Neuron (in vitro differentiated cells): ENCODE measurements around the gene MXD1.

Experiments used
- H2AFZ ChIP-seq: one replicate; pipeline ENCODE4 v1.6.1; 2013; ENCODE audit warnings: low read depth, mild to moderate bottlenecking, inconsistent platforms, low read length, moderate library complexity
- H3K27me3 ChIP-seq: one replicate; pipeline ENCODE4 v1.6.1; 2013; ENCODE audit warnings: low read length; ENCODE audit not compliant: insufficient read depth
- H3K36me3 ChIP-seq: one replicate; pipeline ENCODE4 v1.6.1; 2013; ENCODE audit warnings: low read length; ENCODE audit not compliant: insufficient read depth
- H3K4me1 ChIP-seq: one replicate; pipeline ENCODE4 v1.6.1; 2013; ENCODE audit warnings: low read length; ENCODE audit not compliant: insufficient read depth
- H3K4me3 ChIP-seq: 2 replicates; pipeline ENCODE4 v1.5.1; 2013; ENCODE audit warnings: mild to moderate bottlenecking, low read length, moderate library complexity
- H3K9me3 ChIP-seq: one replicate; pipeline ENCODE4 v1.6.1; 2013; ENCODE audit warnings: low read length

The MXD1 gene

GRCh38 chr2:69983392-69983966 lies 68.6 kb downstream of the MXD1 start:
- H3K4me1 ChIP-seq: no peaks in the 10 kb centered on the region
- H3K4me3 ChIP-seq: no peak overlapping the region
- no peak overlapping the region for H2AFZ ChIP-seq
- H3K27me3 ChIP-seq: no peaks in the 10 kb centered on the region
- H3K36me3 ChIP-seq: no peaks in the 10 kb centered on the region
- H3K9me3 ChIP-seq: no peaks in the 10 kb centered on the region

GRCh38 chr2:69985216-69985615 lies 70.3 kb downstream of the MXD1 start:
- no peaks in the 10 kb centered on the region for H3K4me1 ChIP-seq
- H3K36me3 ChIP-seq: no peaks in the 10 kb centered on the region
- H3K27me3 ChIP-seq: no peaks in the 10 kb centered on the region
- no peak overlapping the region for H2AFZ ChIP-seq
- no peak overlapping the region for H3K4me3 ChIP-seq
- H3K9me3 ChIP-seq: no peaks in the 10 kb centered on the region

- no peaks in the 10 kb centered on the region for H3K4me1 ChIP-seq
- no peaks in the 10 kb centered on the region for H3K9me3 ChIP-seq
- no peak overlapping the region for H2AFZ ChIP-seq
- H3K36me3 ChIP-seq: no peaks in the 10 kb centered on the region
- H3K4me3 ChIP-seq: no peak overlapping the region
- H3K27me3 ChIP-seq: no peaks in the 10 kb centered on the region
Observed at GRCh38 chr2:69985688-69986087, 70.8 kb downstream of the MXD1 start.

- Histone ChIP-seq H3K4me3 (no peak overlapping the region), H2AFZ (no peak overlapping the region), H3K36me3 (no peaks in the 10 kb centered on the region), H3K9me3 (no peaks in the 10 kb centered on the region), H3K27me3 (no peaks in the 10 kb centered on the region), H3K4me1 (no peaks in the 10 kb centered on the region)
Observed at GRCh38 chr2:69986691-69987090, 71.8 kb downstream of the MXD1 start.

GRCh38 chr2:69988086-69988635 lies 73.3 kb downstream of the MXD1 start:
- Histone ChIP-seq H3K4me1 (no peaks in the 10 kb centered on the region), H2AFZ (no peak overlapping the region), H3K27me3 (no peaks in the 10 kb centered on the region), H3K9me3 (no peaks in the 10 kb centered on the region), H3K4me3 (no peak overlapping the region), H3K36me3 (peaks cover 5% of the 10 kb centered on the region)

- Histone ChIP-seq H3K4me1 (no peaks in the 10 kb centered on the region), H3K27me3 (no peaks in the 10 kb centered on the region), H3K4me3 (no peak overlapping the region), H3K36me3 (peaks cover 12% of the 10 kb centered on the region), H2AFZ (no peak overlapping the region), H3K9me3 (no peaks in the 10 kb centered on the region)
Observed at GRCh38 chr2:69989009-69989408, 74.1 kb downstream of the MXD1 start.

GRCh38 chr2:69989441-69990105 lies 74.7 kb downstream of the MXD1 start:
- Histone ChIP-seq H3K36me3 (peaks cover 17% of the 10 kb centered on the region), H3K4me3 (no peak overlapping the region), H2AFZ (no peak overlapping the region), H3K4me1 (no peaks in the 10 kb centered on the region), H3K9me3 (no peaks in the 10 kb centered on the region), H3K27me3 (no peaks in the 10 kb centered on the region)
